HG02970 (cell line): ENCODE results near the gene NUP210.

Experiments
- ATAC-seq: cut with Tn5 transposase; IDR thresholded peaks from one replicate; pipeline ENCODE4 v1.9.1; 2021; ENCODE audit warnings: mild to moderate bottlenecking, moderate library complexity, moderate number of reproducible peaks; ENCODE audit not compliant: unreplicated experiment, low FRiP score

Gene NUP210

DNA sequence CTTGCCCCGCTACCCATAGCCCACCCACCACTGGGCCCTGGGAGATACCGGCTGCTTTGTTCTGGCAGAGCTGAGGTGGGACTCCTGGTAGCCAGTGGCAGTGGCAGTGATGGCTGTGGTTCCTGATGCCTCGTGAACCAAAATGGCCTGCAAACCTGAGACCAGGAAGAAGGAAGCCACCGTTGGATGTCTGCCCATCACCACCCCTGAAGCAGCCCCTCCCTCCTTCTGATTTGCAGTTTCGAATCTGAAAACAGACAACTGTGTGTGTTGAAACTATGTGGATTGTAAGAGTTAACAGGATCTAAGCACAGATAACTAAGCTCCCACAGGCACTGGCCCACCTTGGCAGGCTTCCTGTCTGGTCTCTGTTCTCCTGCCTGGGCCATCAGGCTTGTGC, 66.6 kb downstream of the NUP210 start:
- ATAC-seq: no peak

DNA sequence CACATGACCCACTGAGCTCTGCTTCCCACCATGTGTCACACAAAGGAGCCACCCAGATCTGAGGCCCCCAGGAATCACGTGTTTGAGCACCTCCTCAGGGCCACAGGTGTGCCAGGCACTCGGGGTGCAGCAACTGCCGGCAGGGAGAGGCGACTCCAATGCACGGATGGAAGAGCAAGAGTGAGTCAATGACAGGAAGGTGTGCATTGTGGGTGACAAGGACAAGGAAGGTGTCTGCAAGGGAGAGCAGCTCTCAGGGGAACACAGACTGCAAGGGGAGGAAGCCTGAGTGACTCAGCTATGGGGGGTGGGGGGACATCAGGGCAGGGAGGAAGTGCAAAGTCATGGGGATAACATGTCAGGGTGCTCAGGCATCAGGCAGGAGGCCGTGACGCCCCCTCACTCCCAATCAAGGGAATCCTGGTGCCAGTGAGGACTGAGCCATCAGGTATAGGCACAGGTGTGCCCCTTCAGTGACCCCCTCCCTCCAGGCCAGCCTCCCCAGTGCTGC, 67.4 kb downstream of the NUP210 start:
- ATAC-seq: no peak

- no peak for ATAC-seq
Observed at GRCh38 chr3:13349823-13350222, 70.3 kb downstream of the NUP210 start.

GRCh38 chr3:13348661-13349396, 71.3 kb downstream of the NUP210 start:
- ATAC-seq: no peak

DNA sequence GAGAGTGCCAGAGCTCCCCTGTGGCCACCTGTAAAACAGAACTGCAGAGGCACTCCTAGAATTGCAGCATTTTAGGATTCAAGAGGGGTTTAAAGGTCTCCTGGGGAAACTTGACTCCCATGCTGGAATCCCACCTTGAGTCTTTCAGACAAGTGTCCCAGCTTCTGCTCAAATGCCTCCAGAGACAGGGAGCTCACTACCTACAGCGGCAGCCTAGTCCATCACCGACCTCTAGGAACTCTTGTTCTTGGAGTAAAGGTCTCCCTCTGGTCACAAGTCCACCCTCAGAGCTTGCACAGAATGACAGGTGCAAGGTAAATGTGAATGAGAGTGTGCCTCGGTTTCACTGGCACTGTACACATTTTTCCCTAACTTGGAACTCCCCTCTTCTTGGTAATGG, 72.0 kb downstream of the NUP210 start:
- ATAC-seq: no peak

DNA sequence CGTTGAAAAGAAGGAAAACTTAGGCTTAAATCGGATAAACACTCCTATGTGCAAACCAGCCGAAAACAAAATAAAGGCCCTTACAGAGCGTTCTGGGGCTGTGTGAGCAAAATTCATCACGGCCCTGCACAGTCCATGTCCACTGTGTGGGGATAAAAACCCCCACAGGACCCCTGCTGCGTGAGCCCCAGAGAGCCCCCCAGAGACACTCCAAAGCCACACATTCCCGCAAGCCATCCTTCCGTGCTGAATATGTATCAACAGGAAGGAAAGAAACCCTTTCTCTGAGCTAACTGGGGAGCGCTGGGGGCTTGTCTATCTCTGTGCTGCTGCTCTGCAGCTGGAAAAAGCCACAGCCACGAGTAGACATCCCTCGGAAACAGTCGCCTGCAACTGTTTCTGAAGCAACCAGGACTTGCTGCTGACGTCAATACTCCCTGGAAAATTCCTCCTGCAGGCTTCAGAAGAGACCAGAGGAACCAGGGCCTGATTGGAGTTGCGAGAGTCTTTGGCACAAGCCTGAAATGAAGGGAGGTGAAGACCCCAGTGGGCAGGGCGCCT, 72.7 kb downstream of the NUP210 start:
- ATAC-seq: no peak

GRCh38 chr3:13346481-13347389, 73.4 kb downstream of the NUP210 start:
- no peak for ATAC-seq

DNA sequence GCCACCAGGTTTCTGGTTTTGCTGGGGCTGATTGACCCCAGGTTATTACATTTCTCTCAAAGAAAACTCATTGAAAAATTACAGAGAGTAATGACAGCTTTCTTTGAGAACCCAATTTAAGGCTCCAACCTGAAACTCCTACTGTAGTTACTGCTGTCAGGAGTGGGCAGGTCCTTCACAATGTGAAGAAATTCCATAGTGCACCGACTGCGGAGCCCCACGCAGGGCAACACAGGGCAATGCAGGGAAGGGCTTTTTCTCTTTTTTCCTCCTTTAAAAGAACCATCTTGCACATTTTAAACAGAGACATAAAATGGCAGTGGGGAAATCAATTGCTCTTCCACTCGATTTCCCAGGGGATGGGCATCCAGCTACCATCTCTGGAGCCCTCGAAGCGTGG, 74.3 kb downstream of the NUP210 start:
- no peak for ATAC-seq

DNA sequence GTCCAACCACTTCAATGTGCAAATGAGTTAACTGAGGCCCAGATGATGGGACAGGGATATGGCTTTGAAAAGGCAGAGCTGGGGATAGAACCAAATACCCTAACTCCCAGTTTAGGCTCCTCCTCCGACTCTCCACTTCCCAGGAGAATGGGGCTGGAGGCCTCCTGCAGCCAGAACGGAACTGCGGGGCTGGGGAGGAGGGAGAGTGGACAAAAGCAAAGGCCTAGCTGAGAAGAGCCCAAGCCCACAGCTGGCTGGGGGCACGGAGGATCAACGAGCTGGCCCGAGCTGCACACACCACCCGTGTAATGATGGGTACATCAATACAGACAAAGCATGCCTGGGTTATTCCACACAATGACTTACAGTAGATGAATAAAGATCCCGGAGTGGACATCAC, 74.8 kb downstream of the NUP210 start:
- no peak for ATAC-seq

DNA sequence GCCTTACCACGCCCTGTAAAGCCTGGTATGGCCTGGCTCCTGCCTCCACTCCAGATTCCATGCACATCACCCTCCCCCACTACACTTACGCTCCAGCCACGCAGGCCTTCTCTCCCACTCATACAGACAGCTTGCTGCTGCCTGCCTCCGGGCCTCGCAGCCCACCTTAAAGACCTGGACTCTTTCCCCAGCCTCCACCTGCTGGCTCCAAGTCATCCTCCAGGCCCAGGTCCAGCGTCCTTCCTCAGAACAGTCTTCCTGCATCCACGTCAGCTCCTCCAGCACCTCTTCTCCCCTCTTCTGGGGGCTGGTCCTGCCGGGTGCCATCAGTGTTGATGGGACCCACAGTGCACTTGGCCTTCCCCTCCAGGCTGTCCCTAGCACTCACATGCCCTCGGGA, 75.5 kb downstream of the NUP210 start:
- no peak for ATAC-seq

DNA sequence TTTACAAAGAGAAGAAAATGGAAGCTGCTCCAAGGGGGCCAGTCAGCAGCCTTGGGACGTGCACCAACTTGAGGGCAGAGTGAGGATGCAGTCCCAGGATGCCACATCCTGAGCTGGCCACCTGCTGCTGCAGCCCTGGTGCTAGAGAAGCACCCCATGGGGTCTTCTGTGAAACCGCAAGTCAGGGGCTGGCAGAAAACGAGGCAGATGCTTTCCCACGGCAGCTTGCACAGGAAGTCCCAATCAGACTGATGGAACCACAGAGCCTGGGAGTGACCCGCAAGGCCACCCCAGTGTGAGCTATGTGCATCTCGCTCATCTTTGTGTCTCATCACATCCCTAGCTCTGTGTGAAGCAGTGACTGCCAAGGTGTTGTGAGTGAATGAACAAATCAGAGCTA, 76.5 kb downstream of the NUP210 start:
- ATAC-seq: no peak

DNA sequence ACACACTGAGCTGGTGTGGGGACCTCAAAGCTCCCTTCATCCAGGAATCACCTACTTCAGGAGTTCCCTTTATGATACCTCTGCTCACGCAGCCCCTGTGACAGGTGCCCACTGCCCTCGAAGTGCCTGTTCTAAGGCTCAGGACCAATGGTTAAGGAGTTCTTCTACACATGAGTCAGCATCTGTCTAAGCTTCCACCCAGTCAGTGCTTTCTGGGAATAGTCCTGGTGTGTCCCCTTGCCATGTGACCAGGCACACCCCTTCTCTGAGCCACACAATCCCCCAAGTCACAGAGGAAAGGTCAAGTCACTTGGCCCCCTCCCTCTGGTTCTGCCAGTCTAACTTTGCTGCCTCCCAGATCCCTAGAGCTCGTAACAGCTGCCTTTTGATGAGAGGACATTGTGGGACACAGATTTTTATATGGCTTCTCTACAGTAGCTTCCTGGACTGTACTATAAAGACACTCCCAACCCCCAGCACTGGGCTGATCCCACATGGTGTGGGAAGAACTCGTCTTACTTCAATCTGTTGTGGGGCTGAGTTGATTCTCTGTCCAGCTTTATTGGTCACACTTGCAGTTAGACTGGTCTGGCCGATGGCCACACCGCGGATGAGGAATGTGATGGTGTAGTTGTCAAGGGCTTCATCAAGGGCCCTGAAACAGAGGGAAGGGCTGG, 78.8 kb downstream of the NUP210 start:
- no peak for ATAC-seq

DNA sequence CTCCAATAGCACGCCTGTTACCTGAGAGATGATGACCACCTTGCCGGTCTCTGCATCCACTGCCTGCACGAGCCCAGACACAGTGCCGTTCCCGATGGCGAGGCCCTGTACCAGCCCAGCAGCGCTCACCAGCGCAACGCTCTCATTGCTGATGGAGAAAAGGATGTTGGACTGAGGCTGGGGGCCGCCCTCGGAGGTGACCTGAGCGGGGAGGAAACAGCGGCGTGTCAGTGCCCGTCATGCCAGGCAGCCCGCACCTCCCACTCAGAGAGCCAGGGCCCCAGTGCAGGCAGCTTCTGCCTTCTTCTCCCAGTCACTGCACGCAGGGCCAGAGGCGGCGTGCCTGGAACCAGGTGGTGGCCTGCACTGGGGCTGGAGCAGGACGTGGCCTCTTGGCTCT, 80.3 kb downstream of the NUP210 start:
- no peak for ATAC-seq

DNA sequence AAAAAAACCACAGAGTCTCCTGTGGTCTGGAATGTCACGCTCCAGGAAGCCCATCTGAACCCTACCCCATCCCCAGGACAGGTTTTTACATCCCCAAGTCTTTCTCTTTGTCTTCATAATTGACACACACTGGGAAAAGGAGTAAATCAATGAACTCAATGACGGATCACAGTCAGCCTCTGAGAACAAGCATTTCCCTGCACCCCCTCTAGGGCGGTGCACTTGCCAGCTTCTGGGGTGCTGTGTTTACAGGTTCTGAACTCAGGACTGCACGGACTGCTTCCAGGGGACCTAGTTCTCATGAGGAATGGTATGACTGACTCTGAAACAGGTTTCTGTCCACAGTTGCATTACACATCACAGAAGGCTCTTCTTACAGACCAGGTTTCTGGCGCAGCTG, 81.1 kb downstream of the NUP210 start:
- ATAC-seq: no peak

GRCh38 chr3:13338231-13338630, 81.9 kb downstream of the NUP210 start:
- ATAC-seq: no peak

- no peak for ATAC-seq
Observed at GRCh38 chr3:13336592-13336991, 83.5 kb downstream of the NUP210 start.

GRCh38 chr3:13335503-13335902, 84.6 kb downstream of the NUP210 start:
- no peak for ATAC-seq

GRCh38 chr3:13335059-13335458, 85.1 kb downstream of the NUP210 start:
- no peak for ATAC-seq

DNA sequence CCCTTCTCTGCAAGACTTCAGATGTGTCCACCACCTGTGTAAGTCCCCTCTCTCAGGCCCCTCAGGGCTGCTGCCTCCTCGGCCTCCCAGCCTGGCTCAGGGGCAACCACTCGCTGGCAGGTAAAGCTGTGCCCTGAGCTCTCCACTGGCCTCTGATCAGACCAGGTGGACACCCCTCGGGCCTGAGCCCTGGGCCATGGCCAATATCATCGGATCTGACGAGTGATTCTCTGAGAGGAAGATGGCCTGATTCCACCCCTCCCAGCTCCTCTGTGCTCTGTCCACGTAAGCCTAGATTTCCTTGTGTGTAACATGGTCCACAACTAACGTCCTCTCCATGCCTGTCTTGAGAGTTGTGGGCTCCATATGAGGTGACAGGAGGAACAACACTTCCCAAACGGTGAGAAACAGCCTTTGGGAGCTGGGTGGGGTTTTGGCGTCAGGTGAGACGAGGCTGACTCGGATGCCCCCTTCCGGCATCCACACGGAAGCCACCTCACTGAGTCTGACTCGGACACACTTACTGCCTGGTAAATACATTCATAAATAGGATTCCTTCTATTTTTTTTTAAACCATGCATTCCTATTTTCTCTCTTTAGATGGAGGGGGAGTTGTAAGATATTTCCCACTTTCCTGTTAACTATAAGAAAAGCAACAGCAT, 86.8 kb downstream of the NUP210 start:
- ATAC-seq: no peak

DNA sequence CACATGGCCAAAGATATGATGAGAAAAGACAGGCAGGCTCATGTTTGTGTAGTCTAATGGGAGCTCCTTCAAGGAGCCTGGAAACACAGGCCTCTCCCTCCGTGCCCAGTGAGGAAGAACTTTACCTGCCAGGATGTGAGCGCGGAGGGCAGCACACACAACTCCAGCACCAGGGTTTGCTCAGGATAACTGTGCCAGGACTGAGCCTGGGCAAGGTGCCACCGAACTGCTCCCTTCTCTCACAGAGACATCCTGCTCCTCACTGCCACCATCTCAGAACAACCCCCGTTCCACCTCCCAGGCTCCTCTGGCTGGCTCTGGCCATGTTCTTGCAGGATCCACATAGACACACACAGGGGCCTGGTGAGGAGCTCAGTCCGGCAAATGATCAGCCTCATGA, 87.4 kb downstream of the NUP210 start:
- ATAC-seq: no peak
